GM18505 (cell line): ENCODE data around the gene MCTP2.

Source experiments
- ATAC-seq: cut with Tn5 transposase; IDR thresholded peaks from one replicate; pipeline ENCODE4 v1.9.1; 2021; ENCODE audit not compliant: unreplicated experiment
- POLR2A ChIP-seq: IDR thresholded peaks from 4 replicates; pipeline ENCODE4 v1.6.1; 2011; ENCODE audit warnings: borderline replicate concordance; ENCODE audit not compliant: insufficient read depth, insufficient read length; ENCODE audit errors: extremely low read depth

Gene MCTP2

GRCh38 chr15:94265009-94265408 is 33.6 kb downstream of the MCTP2 start:
- no peak for ATAC-seq
- no peak for TF ChIP-seq POLR2A

- no peak for ATAC-seq
- TF ChIP-seq POLR2A: no peak
Measured at GRCh38 chr15:94265982-94266381, 34.6 kb downstream of the MCTP2 start.

GRCh38 chr15:94266789-94267188 is 35.4 kb downstream of the MCTP2 start:
- TF ChIP-seq POLR2A: no peak
- no peak for ATAC-seq

GRCh38 chr15:94269954-94270353 is 38.6 kb downstream of the MCTP2 start:
- no peak for TF ChIP-seq POLR2A
- ATAC-seq: no peak

DNA sequence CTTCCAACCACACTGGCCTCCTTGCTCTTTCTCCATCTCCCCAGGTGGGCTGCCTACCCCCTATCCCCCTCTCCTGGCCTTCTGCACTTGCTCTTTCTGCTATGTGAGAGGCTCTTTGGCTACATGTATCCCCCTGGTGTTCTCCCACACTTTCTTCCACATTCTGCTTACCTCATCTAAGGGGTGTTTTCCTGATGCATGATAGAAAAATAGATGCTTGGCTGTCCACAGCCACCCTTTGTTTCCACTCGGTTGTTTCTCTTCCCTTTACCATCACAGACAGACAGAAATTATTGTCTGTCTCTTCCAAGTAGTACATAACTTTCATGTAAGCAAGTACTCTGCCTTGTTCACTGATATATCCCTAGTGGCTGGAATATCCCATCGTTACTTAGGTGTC is 39.2 kb downstream of the MCTP2 start:
- no peak for TF ChIP-seq POLR2A
- ATAC-seq: no peak

GRCh38 chr15:94272251-94272898 is 41.0 kb downstream of the MCTP2 start:
- peak; percentile 77 for ATAC-seq
- TF ChIP-seq POLR2A: no peak

GRCh38 chr15:94273826-94274225 is 42.5 kb downstream of the MCTP2 start:
- no peak for ATAC-seq
- TF ChIP-seq POLR2A: no peak

DNA sequence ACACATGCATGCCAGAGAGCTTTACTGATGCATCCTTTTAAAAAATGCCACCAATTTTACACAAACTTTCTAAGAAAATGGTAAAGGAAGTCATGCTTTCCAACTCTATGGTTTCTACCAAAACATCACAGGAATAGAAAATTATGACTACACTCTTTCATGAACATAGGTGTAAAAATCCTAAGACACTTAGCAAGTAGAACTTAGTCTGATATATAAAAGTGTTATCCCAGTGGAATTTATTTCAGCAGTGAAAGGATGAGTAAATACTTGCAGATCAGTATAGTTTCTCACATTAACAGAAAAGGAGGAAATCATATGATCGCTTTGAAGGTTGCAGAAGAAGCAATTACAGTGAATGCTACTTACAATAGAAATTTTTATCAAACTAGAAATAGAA is 43.4 kb downstream of the MCTP2 start:
- ATAC-seq: no peak
- TF ChIP-seq POLR2A: no peak

DNA sequence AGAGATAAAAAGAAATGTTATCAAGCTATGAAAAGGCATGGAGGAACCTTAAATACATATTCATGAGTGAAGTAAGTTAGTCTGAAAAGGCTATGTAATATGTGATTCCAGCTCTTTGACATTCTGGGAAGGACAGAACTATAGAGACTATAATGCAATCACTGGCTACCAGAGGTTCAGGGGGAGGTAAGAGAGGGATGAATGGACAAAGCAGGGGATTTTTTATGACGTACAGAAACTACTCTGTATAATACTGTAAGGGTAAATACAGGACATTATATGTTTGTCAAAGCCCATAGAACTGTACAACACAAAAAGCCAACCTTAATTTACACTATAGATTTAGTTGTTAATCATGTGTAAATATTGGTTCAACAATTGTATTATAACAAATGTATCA is 46.1 kb downstream of the MCTP2 start:
- no peak for TF ChIP-seq POLR2A
- ATAC-seq: no peak

DNA sequence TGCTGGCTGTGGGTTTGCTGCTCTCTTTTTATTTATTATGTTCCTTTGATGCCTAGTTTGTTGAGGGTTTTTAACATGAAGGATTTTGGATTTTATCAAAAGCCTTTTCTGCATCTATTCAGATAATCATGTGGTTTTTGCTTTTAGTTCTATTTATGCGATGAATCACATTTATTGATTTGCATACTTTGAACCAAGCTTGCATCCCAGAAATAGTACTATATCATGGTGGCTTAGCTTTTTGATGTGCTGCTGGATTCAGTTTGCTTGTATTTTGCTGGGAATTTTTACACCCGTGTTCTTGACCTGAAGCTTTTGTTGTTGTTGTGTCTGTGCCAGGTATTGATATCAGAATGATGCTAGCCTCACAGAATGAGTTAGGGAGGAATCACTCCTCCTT is 48.4 kb downstream of the MCTP2 start:
- ATAC-seq: no peak
- no peak for TF ChIP-seq POLR2A

GRCh38 chr15:94280301-94280700 is 48.9 kb downstream of the MCTP2 start:
- TF ChIP-seq POLR2A: no peak
- ATAC-seq: no peak

GRCh38 chr15:94282269-94283250 is 51.2 kb downstream of the MCTP2 start:
- no peak for TF ChIP-seq POLR2A
- ATAC-seq: no peak

GRCh38 chr15:94286583-94286982 is 55.2 kb downstream of the MCTP2 start:
- no peak for ATAC-seq
- no peak for TF ChIP-seq POLR2A

DNA sequence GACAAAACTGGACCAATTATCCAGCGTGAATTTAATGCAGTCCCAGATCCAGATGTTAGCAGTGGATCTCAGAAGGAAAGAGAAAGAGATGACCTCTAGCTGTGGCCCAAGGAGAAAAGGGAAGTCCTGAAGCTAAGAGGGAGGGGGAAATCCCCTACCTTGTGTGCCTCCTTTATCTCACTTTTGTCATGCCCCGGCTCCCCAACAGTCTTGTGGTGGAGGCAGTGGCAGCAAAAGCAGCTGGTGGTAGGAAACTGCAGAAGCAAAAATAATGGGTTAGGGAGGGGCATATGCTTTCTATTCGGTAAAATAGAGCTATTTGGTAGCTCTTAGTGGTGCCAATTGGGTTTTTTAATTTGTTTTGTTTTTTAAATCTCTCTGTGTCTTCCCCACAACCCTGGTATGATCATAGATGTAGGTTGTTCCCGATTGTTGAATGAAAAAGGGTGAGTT is 56.5 kb downstream of the MCTP2 start:
- ATAC-seq: peak; percentile 99
- TF ChIP-seq POLR2A: no peak

DNA sequence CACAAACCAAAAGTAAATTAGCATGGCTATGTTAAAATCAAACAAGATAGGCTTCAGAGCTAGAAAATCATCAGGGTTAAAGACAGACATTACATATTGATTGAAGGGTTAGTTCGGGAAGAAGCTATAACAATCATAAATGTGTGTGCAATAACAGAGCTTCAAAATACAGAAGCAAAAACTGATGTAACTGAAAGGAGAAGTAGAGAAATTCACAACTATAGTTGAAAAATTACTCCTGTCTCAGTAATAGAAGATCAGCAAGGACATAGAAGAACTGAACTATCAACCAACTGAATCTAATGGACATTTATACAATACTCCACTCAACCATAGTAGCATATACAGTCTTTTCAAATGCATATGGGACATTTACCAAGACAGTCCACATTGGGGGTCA is 59.4 kb downstream of the MCTP2 start:
- ATAC-seq: no peak
- TF ChIP-seq POLR2A: no peak
